ENCODE data around the gene TRIM28. TPM values are rescaled to one million over a fixed set of nuclear protein-coding genes. Genes with fewer than 3 reads are reported as not detected.
A peak's percentile ranks its signal among the peaks of the same experiment; 100 is the strongest.

TRIM28 gene
- polyA plus RNA-seq, 1 donor from 2014 or later, result 256 TPM

GRCh38 chr19:58553799-58554493 lies 10.1 kb downstream of the TRIM28 start:
- H3K27me3 ChIP-seq (ENCODE audit: insufficient read depth, low read depth, low read length), result no peaks in the 10 kb centered on the region
- H3K9ac ChIP-seq (ENCODE audit: low read length), result peak overlapping the region; percentile 87
- H3K36me3 ChIP-seq (ENCODE audit: insufficient read depth, low read length), result peaks cover 3% of the 10 kb centered on the region
- peak overlapping the region; percentile 91 for H3K27ac ChIP-seq (ENCODE audit: low read length)
- H3K9me3 ChIP-seq (ENCODE audit: low read length), result no peaks in the 10 kb centered on the region
- H3K9me2 ChIP-seq (ENCODE audit: insufficient read depth, low read length), result no peaks in the 10 kb centered on the region
- H3K79me2 ChIP-seq (replicated peaks; ENCODE audit: insufficient read depth, low read length), result peaks cover 19% of the 10 kb centered on the region
- peaks cover 9% of the 10 kb centered on the region for H3F3A ChIP-seq (ENCODE audit: insufficient read depth, low read length, poor library complexity, severe bottlenecking)
- no peak overlapping the region for H2AFZ ChIP-seq (ENCODE audit: low read depth, low read length)
- peaks cover 6% of the 10 kb centered on the region for H4K20me1 ChIP-seq (ENCODE audit: insufficient read depth)
- TF ChIP-seq MXI1 (conservative IDR thresholded peaks at IDR 0.05; ENCODE audit: poor library complexity, severe bottlenecking) (no peak), TAF1 (IDR thresholded peaks at IDR 0.05; ENCODE audit: low read depth) (peak; percentile 13)
- peak overlapping the region; percentile 86 for H3K4me2 ChIP-seq (ENCODE audit: low read length)
- peak overlapping the region; percentile 89 for H3K4me3 ChIP-seq (ENCODE audit: low read length)

- peak within 1 kb of the TSS; percentile 66 for H2AFZ ChIP-seq (ENCODE audit: low read depth, low read length)
- no peaks in the 10 kb centered on the region for H3K9me3 ChIP-seq (ENCODE audit: low read length)
- TF ChIP-seq TAF1 (IDR thresholded peaks at IDR 0.05; ENCODE audit: low read depth), result peak; percentile 16
- no peak for TF ChIP-seq REST (IDR thresholded peaks at IDR 0.05; ENCODE audit: borderline replicate concordance)
- TF ChIP-seq MXI1 (conservative IDR thresholded peaks at IDR 0.05; ENCODE audit: poor library complexity, severe bottlenecking), result peak; percentile 74
- no peak for TF ChIP-seq SMC3 (conservative IDR thresholded peaks at IDR 0.05; ENCODE audit: poor library complexity)
- no peak for TF ChIP-seq CTCF (IDR thresholded peaks at IDR 0.05; ENCODE audit: poor library complexity, severe bottlenecking)
- peak; percentile 13 for TF ChIP-seq RAD21 (conservative IDR thresholded peaks at IDR 0.05)
- no peak for TF ChIP-seq EZH2 (IDR thresholded peaks at IDR 0.05; ENCODE audit: borderline replicate concordance, insufficient read depth, low read length, poor library complexity, severe bottlenecking)
- peak; percentile 51 for TF ChIP-seq EP300 (conservative IDR thresholded peaks at IDR 0.05; ENCODE audit: poor library complexity, severe bottlenecking)
- TF ChIP-seq POLR2AphosphoS5 (IDR thresholded peaks at IDR 0.05), result peak; percentile 89
- H3K79me2 ChIP-seq (replicated peaks; ENCODE audit: insufficient read depth, low read length), result peaks cover 19% of the 10 kb centered on the region
- peak within 1 kb of the TSS; percentile 89 for H3K4me3 ChIP-seq (ENCODE audit: low read length)
- no peaks in the 10 kb centered on the region for H3K9me2 ChIP-seq (ENCODE audit: insufficient read depth, low read length)
- H4K20me1 ChIP-seq (ENCODE audit: insufficient read depth), result peaks cover 6% of the 10 kb centered on the region
- H3K4me2 ChIP-seq (ENCODE audit: low read length), result peak within 1 kb of the TSS; percentile 86
- peaks cover 11% of the 10 kb centered on the region for H3F3A ChIP-seq (ENCODE audit: insufficient read depth, low read length, poor library complexity, severe bottlenecking)
- H3K36me3 ChIP-seq (ENCODE audit: insufficient read depth, low read length), result peaks cover 3% of the 10 kb centered on the region
- H3K27me3 ChIP-seq (ENCODE audit: insufficient read depth, low read depth, low read length), result no peaks in the 10 kb centered on the region
- peak within 1 kb of the TSS; percentile 87 for H3K9ac ChIP-seq (ENCODE audit: low read length)
- peak within 1 kb of the TSS; percentile 91 for H3K27ac ChIP-seq (ENCODE audit: low read length)
Measured at GRCh38 chr19:58554494-58555368, 10.9 kb downstream of the TRIM28 start, which contains the start of gene CHMP2A. TSS of gene CHMP2A (minus strand) at chr19:58555105. CDS start at chr19:58554212, 893 bp downstream.
